Adrenal gland (tissue), 12 donors: ENCODE data around the gene FOXRED2. TPM values are rescaled to one million over a fixed set of nuclear protein-coding genes. Genes with fewer than 3 reads are reported as not detected.

Source experiments
- DNase-seq, 7 donors: peaks; one replicate each; pipeline ENCODE4 v3.0.0-alpha.2; 2019 to 2020
- H3K27ac ChIP-seq, 5 donors: fragments of 200-600 bp; sonication (generic) in 4 of 5; 1 replicate in 3 of 5; 2 replicates in 2 of 5; pipeline versions ENCODE4 v1.5.1 to v1.8.0; 2016 to 2020; ENCODE audit warnings: mild to moderate bottlenecking in 1 of 5
- H3K27me3 ChIP-seq: fragments of 200-600 bp; 2 replicates; pipeline ENCODE4 v1.8.0; 2021
- H3K36me3 ChIP-seq, 2 donors: fragments of 200-600 bp; replicated peaks in 1 of 2; 1 replicate in 1 of 2; 2 replicates in 1 of 2; pipeline versions ENCODE4 v1.5.1 to v1.8.0; 2018 to 2022
- H3K4me1 ChIP-seq, 2 donors: fragments of 200-600 bp; replicated peaks in 1 of 2; 1 replicate in 1 of 2; 2 replicates in 1 of 2; pipeline versions ENCODE4 v1.5.1 to v1.8.0; 2018 to 2021
- H3K4me3 ChIP-seq, 4 donors: fragments of 200-600 bp; sonication (generic) in 3 of 4; one replicate each; pipeline ENCODE4 v1.5.1; 2016 to 2018
- H3K9me3 ChIP-seq, 3 donors: fragments of 200-600 bp; sonication (generic) in 1 of 3; replicated peaks in 1 of 3; 1 replicate in 2 of 3; 2 replicates in 1 of 3; pipeline versions ENCODE4 v1.5.1 to v1.8.0; 2016 to 2021
- POLR2A ChIP-seq, 2 donors: fragments of 450-650 bp; IDR thresholded peaks; one replicate each; pipeline ENCODE4 v1.6.1; 2017; ENCODE audit warnings: antibody characterized with exemption in 2 of 2, mild to moderate bottlenecking in 2 of 2, moderate library complexity in 1 of 2
- WGBS, 4 donors: extraction: QIAGEN DNeasy Blood & Tissue Kit in 2 of 4; methylation state at CpG; one replicate each; pipeline versions ENCODE4 v1.1.5 to v1.1.7; 2013 to 2017; 5-methylcytosine and 5-hydroxymethylcytosine counted together
- intact Hi-C, 2 donors: fragments of 100-400 bp; cut with DNase I; formaldehyde crosslinking; loops; one replicate each; pipeline versions ENCODE4 v1.14.1 to v1.15.0; 2022 to 2023
- polyA plus RNA-seq, 3 donors: library from polyadenylated mRNA; stranded (reverse); fragments of 200-250 nt in 2 of 3; fragments of 350-450 nt in 1 of 3; fragmentation: Illumina TruSeq in 1 of 3; extraction: RNeasy Lipid Tissue Mini Kit (QIAGEN cat#74804) in 1 of 3; gene quantifications; one replicate each; pipeline ENCODE4 v1.2.3, GENCODE V29; 2013 to 2014
- small RNA-seq, 2 donors: library from RNA; depleted of rRNA; stranded (forward); fragments of <200 nt; gene quantifications; one replicate each; pipeline ENCODE3, GENCODE V24; 2016
- total RNA-seq, 9 donors: library from RNA; depleted of rRNA in 4 of 9; stranded (reverse); fragments of >200 nt in 4 of 9; fragments of 120-200 nt in 1 of 9; fragmentation: NEBNext Ultra II Directional in 1 of 9; extraction: Animal tissue kit (Norgen Biotek cat#: 25700) in 1 of 9; gene quantifications; one replicate each; pipeline versions ENCODE4 v1.1.0 to v1.2.4, GENCODE V29; 2013 to 2023
- donor health status: healthy with polysubstance abuse.
- donor health status: Bipolar disorder and iron deficiency.
- donor health status: DM: yes; HTN: yes; CAD: no.
- donor health status: DM: no; HTN: no; CAD: no.
- donor health status: DM: no; HTN: no; CAD: no.
- donor health status: DM: yes; HTN: yes; CAD: no.

Gene FOXRED2
- total and polyA plus RNA-seq, 12 donors, result 5.5 to 37.6 (median 22.9) TPM

DNA sequence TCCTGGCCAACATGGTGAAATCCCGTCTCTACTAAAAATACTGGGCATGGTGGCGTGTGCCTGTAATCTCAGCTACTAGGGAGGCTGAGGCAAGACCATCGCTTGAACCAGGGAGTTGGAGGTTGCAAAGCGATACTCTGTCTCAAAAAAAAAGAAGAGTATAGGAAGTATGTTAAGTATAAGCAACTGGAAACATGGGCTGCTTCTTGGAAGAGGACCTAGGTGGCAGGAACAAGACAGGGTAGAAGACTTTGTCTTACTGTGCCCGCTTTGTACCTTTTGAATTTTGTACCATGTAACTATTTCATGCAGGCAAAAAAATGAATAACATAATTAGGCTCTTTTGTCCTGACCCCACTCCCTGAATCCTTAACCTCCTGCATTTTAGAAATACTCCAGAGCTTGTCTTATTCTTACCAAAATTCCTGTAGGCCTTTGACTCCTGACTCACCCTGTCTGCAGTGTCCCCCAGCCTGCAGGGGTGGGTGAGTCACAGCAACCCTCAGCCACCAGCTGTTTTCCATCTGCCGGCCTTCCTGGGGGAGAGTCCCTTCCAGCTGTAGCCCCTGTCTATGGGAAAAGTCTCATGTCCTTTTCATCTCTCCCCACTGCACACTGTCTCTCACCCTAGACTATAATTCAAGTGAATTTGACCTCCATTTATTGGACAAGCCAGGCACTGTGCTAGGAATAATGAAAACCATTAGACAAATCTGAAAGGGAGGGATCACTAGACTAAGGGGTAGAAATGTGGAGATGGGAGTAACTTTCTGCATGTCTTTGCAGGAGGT is 67.2 kb downstream of the FOXRED2 start:
- WGBS, 4 donors, result 77 to 85% (median 81%) methylated on average over 6 of the region's 6 CpGs
- Histone ChIP-seq H3K4me3 (no peak overlapping the region), H3K4me1 (peaks cover 12 to 17% of the 10 kb centered on the region in 2 donors), H3K36me3 (no peaks in the 10 kb centered on the region), H3K9me3 (no peaks in the 10 kb centered on the region), H3K27ac (peak overlapping the region in 4 of 5 donors; percentile 7 to 79 (median 63)), H3K27me3 (no peaks in the 10 kb centered on the region)
- DNase-seq, result peak; percentile 78 to 92 (median 88)
- intact Hi-C loops, result loop anchor here in 1 of 2 donors (10.0 kb wide), 1 partner anchor 45 kb away; no protein-coding TSS in a partner anchor
- no peak for TF ChIP-seq POLR2A (IDR thresholded peaks at IDR 0.05)

Small RNAs within 50 kb of the gene (small RNA-seq; reads per million reads assigned to genes)
- 0 reads per million in 2 donors for gene RF00019

Other genes starting within 250 kb of the FOXRED2 start
- gene MYH9, start 119.1 kb downstream of the FOXRED2 start, total RNA-seq, result 100 to 1,000 TPM in 8 of 9 donors, 10 to 100 TPM in 1; 99.4 to 427 (median 350) TPM
- gene MYH9, start 119.1 kb downstream of the FOXRED2 start, polyA plus RNA-seq, result 100 to 1,000 TPM in 2 of 3 donors, 10 to 100 TPM in 1; 96.2 to 164 (median 133) TPM
- 100 to 1,000 TPM; 160 to 245 (median 189) TPM for gene TXN2, start 25.4 kb downstream of the FOXRED2 start, total RNA-seq
- gene TXN2, start 25.4 kb downstream of the FOXRED2 start, polyA plus RNA-seq, result 100 to 1,000 TPM; 213 to 241 (median 223) TPM
- 100 to 1,000 TPM; 121 to 319 (median 179) TPM for gene EIF3D, start 22.1 kb upstream of the FOXRED2 start, total RNA-seq
- gene EIF3D, start 22.1 kb upstream of the FOXRED2 start, polyA plus RNA-seq, result 100 to 1,000 TPM; 118 to 174 (median 174) TPM
- gene CACNG2, start 196.7 kb upstream of the FOXRED2 start, total RNA-seq, result 1 to 10 TPM in 1 of 9 donors, under 1 TPM in 4, not detected in 4; 0.11 to 1.8 (median 0.30) TPM
- gene CACNG2, start 196.7 kb upstream of the FOXRED2 start, polyA plus RNA-seq, result under 1 TPM; 0.24 to 0.66 (median 0.64) TPM